Measurements from ENCODE around the gene ATG5. TPM values are rescaled to one million over a fixed set of nuclear protein-coding genes. Genes with fewer than 3 reads are reported as not detected.
A peak's percentile ranks its signal among the peaks of the same experiment; 100 is the strongest.
"Not testable (repeated sequence)": the region's sequence is repeated elsewhere in the genome, so short reads cannot be mapped to it uniquely, and the experiment has no call there.

The ATG5 gene
- total RNA-seq, 6 experiments from 2014 or later, result 19.4 to 24.8 (median 21.5) TPM

- TF ChIP-seq CTCF (IDR thresholded peaks at IDR 0.05), result no peak
- Mint-ChIP-seq H3K9me3 (no peaks in the 10 kb centered on the region), H3K4me3 (no peak overlapping the region), H3K27ac (no peak overlapping the region), H3K27me3 (ENCODE audit: insufficient read depth) (no peaks in the 10 kb centered on the region; the same call in 1 of the 2 replicates), H3K4me1 (ENCODE audit: low read depth) (peaks cover 71% of the 10 kb centered on the region), H3K36me3 (ENCODE audit: low read depth) (peaks cover 4% of the 10 kb centered on the region; the same call in 1 of the 2 replicates)
- peak; percentile 20 for DNase-seq
These were observed 70.9 kb downstream of the ATG5 start for GRCh38 chr6:106254636-106255035.

- peak; percentile 31 for DNase-seq
- peak overlapping the region; percentile 67 for H3K4me3 Mint-ChIP-seq
- H3K27me3 Mint-ChIP-seq (ENCODE audit: insufficient read depth), result no peaks in the 10 kb centered on the region; the same call in 1 of the 2 replicates
- peaks cover 70% of the 10 kb centered on the region for H3K4me1 Mint-ChIP-seq (ENCODE audit: low read depth)
- no peaks in the 10 kb centered on the region for H3K36me3 Mint-ChIP-seq (ENCODE audit: low read depth)
- TF ChIP-seq CTCF (IDR thresholded peaks at IDR 0.05), result no peak
- H3K9me3 Mint-ChIP-seq, result no peaks in the 10 kb centered on the region
- peak overlapping the region; percentile 66 for H3K27ac Mint-ChIP-seq
These were observed 71.8 kb downstream of the ATG5 start for GRCh38 chr6:106253731-106254130.

- H3K36me3 Mint-ChIP-seq (ENCODE audit: low read depth), result no peaks in the 10 kb centered on the region
- DNase-seq, result peak; percentile 89
- no peak for TF ChIP-seq CTCF (IDR thresholded peaks at IDR 0.05)
- H3K27me3 Mint-ChIP-seq (ENCODE audit: insufficient read depth), result no peaks in the 10 kb centered on the region; the same call in 1 of the 2 replicates
- H3K9me3 Mint-ChIP-seq, result no peaks in the 10 kb centered on the region
- peak overlapping the region; percentile 67 for H3K4me3 Mint-ChIP-seq
- H3K27ac Mint-ChIP-seq, result peak overlapping the region; percentile 66
- H3K4me1 Mint-ChIP-seq (ENCODE audit: low read depth), result peaks cover 65% of the 10 kb centered on the region
These were observed 72.4 kb downstream of the ATG5 start for GRCh38 chr6:106253172-106253571.

- no peak for TF ChIP-seq CTCF (IDR thresholded peaks at IDR 0.05)
- no peaks in the 10 kb centered on the region for H3K9me3 Mint-ChIP-seq
- H3K27me3 Mint-ChIP-seq (ENCODE audit: insufficient read depth), result no peaks in the 10 kb centered on the region; the same call in 1 of the 2 replicates
- H3K36me3 Mint-ChIP-seq (ENCODE audit: low read depth), result no peaks in the 10 kb centered on the region
- H3K4me1 Mint-ChIP-seq (ENCODE audit: low read depth), result peaks cover 63% of the 10 kb centered on the region
- no peak for DNase-seq
- peak overlapping the region; percentile 67 for H3K4me3 Mint-ChIP-seq
- H3K27ac Mint-ChIP-seq, result peak overlapping the region; percentile 66
These were observed 72.9 kb downstream of the ATG5 start for GRCh38 chr6:106252687-106253086.

- H3K9me3 Mint-ChIP-seq; H3K27me3 Mint-ChIP-seq (ENCODE audit: insufficient read depth); H3K36me3 Mint-ChIP-seq (ENCODE audit: low read depth): not testable (repeated sequence)
- DNase-seq, result peak; percentile 70
- peak overlapping the region; percentile 67 for H3K4me3 Mint-ChIP-seq
- H3K27ac Mint-ChIP-seq, result peak overlapping the region; percentile 76
- peaks cover 63% of the 10 kb centered on the region for H3K4me1 Mint-ChIP-seq (ENCODE audit: low read depth)
These were observed 73.9 kb downstream of the ATG5 start for GRCh38 chr6:106251531-106252255.

- no peak for TF ChIP-seq CTCF (IDR thresholded peaks at IDR 0.05)
- Mint-ChIP-seq H3K4me3 (no peak overlapping the region), H3K27ac (no peak overlapping the region), H3K27me3 (ENCODE audit: insufficient read depth) (no peaks in the 10 kb centered on the region; the same call in 1 of the 2 replicates), H3K4me1 (ENCODE audit: low read depth) (peaks cover 63% of the 10 kb centered on the region), H3K9me3 (no peaks in the 10 kb centered on the region), H3K36me3 (ENCODE audit: low read depth) (peaks cover 3% of the 10 kb centered on the region; the same call in 1 of the 2 replicates)
- no peak for DNase-seq
These were observed 74.6 kb downstream of the ATG5 start for GRCh38 chr6:106250953-106251352.

Measured in HFFc6 (cell line).